Measurements from ENCODE around the gene DR1. TPM values are rescaled to one million over a fixed set of nuclear protein-coding genes. Genes with fewer than 3 reads are reported as not detected.

Gene DR1
- 10 to 100 TPM; 22.1 to 44.9 (median 37.8) TPM for total RNA-seq

GRCh38 chr1:93345633-93346420 lies at the start of gene DR1:
DR1 (plus strand) TSS chr1:93345907; CDS start chr1:93346646, 739 bp downstream.
- no peaks in the 10 kb centered on the region for H3K27me3 ChIP-seq
- peak in 2 of 4 donors; percentile 72 to 89 for TF ChIP-seq POLR2A (IDR thresholded peaks at IDR 0.05)
- no peak for TF ChIP-seq CTCF (IDR thresholded peaks at IDR 0.05)
- intact Hi-C loops (cut with DNase I), result no loop called here
- H3K4me1 ChIP-seq, result peaks cover 9 to 66% (median 12%) of the 10 kb centered on the region in 3 donors
- H3K27ac ChIP-seq, result peak within 1 kb of the TSS; percentile 96 to 98 (median 96)
- WGBS, 2 donors, result 0 to 2% methylated on average over 9 to 14 of the region's 80 CpGs
- peak; percentile 39 for DNase-seq
- no peaks in the 10 kb centered on the region for H3K9me3 ChIP-seq
- H3K4me3 ChIP-seq, result peak within 1 kb of the TSS; percentile 77 to 98 (median 88)
- no peaks in the 10 kb centered on the region for H3K36me3 ChIP-seq

- H3K4me1 ChIP-seq, result no peaks in the 10 kb centered on the region
- H3K36me3 ChIP-seq, result peaks cover 0 to 4% (median 0%) of the 10 kb centered on the region in 3 donors
- H3K4me3 ChIP-seq, result no peak overlapping the region
- TF ChIP-seq CTCF (IDR thresholded peaks at IDR 0.05), result no peak
- TF ChIP-seq POLR2A (IDR thresholded peaks at IDR 0.05), result no peak
- no peaks in the 10 kb centered on the region for H3K9me3 ChIP-seq
- DNase-seq, result no peak
- H3K27ac ChIP-seq, result no peak overlapping the region
- intact Hi-C loops (cut with DNase I), result no loop called here
- no peaks in the 10 kb centered on the region for H3K27me3 ChIP-seq
- 78 to 92% methylated on average over 3 of the region's 3 CpGs for WGBS, 2 donors
Observed at GRCh38 chr1:93296555-93297154, 49.1 kb upstream of the DR1 start.

- intact Hi-C loops (cut with DNase I), result loop anchor here (10.0 kb wide), 1 partner anchor 134 kb away; no protein-coding TSS in a partner anchor
- TF ChIP-seq POLR2A (IDR thresholded peaks at IDR 0.05) (no peak), CTCF (IDR thresholded peaks at IDR 0.05) (no peak)
- no peak for DNase-seq
Observed at GRCh38 chr1:93301131-93301530, 44.6 kb upstream of the DR1 start.

GRCh38 chr1:93302078-93302477 lies 43.6 kb upstream of the DR1 start:
- no peaks in the 10 kb centered on the region for H3K9me3 ChIP-seq
- no peak overlapping the region for H3K4me3 ChIP-seq
- TF ChIP-seq CTCF (IDR thresholded peaks at IDR 0.05), result no peak
- TF ChIP-seq POLR2A (IDR thresholded peaks at IDR 0.05), result no peak
- H3K27me3 ChIP-seq, result no peaks in the 10 kb centered on the region
- peaks cover 0 to 4% (median 0%) of the 10 kb centered on the region in 3 donors for H3K36me3 ChIP-seq
- WGBS, 2 donors, result 80 to 85% methylated on average over 5 of the region's 5 CpGs
- no peak overlapping the region for H3K27ac ChIP-seq
- intact Hi-C loops (cut with DNase I), result loop anchor here (10.0 kb wide), 1 partner anchor 133 kb away; no protein-coding TSS in a partner anchor
- no peaks in the 10 kb centered on the region for H3K4me1 ChIP-seq
- DNase-seq, result no peak

More at GRCh38 chr1:93301131-93301530, 44.6 kb upstream of the DR1 start:
- peaks cover 0 to 4% (median 0%) of the 10 kb centered on the region in 3 donors for H3K36me3 ChIP-seq
- no peaks in the 10 kb centered on the region for H3K4me1 ChIP-seq
- 71 to 81% methylated on average over 1 of the region's 1 CpG for WGBS, 2 donors
- no peaks in the 10 kb centered on the region for H3K27me3 ChIP-seq
- H3K4me3 ChIP-seq, result no peak overlapping the region
- H3K27ac ChIP-seq, result no peak overlapping the region
- no peaks in the 10 kb centered on the region for H3K9me3 ChIP-seq

GRCh38 chr1:93304716-93305138 lies 41.0 kb upstream of the DR1 start:
- no peak for TF ChIP-seq POLR2A (IDR thresholded peaks at IDR 0.05)
- TF ChIP-seq CTCF (IDR thresholded peaks at IDR 0.05), result peak; percentile 68 to 93 (median 78)
- H3K4me1 ChIP-seq, result no peaks in the 10 kb centered on the region
- H3K27ac ChIP-seq, result no peak overlapping the region
- no peak for DNase-seq
- H3K9me3 ChIP-seq, result no peaks in the 10 kb centered on the region
- no peak overlapping the region for H3K4me3 ChIP-seq
- intact Hi-C loops (cut with DNase I), result loop anchor here (10.0 kb wide), 1 partner anchor 130 kb away; no protein-coding TSS in a partner anchor
- WGBS, 2 donors, result 19 to 31% methylated on average over 2 of the region's 2 CpGs
- H3K27me3 ChIP-seq, result no peaks in the 10 kb centered on the region
- peaks cover 0 to 11% (median 0%) of the 10 kb centered on the region in 3 donors for H3K36me3 ChIP-seq

Data from esophagus squamous epithelium (tissue), 5 donors.